Measurements from ENCODE around the gene ARHGAP23. TPM values are rescaled to one million over a fixed set of nuclear protein-coding genes. Genes with fewer than 3 reads are reported as not detected.
A peak's percentile ranks its signal among the peaks of the same experiment; 100 is the strongest.

ARHGAP23 gene
- polyA plus RNA-seq, 1 donor (not counting 4 experiments of a cell fraction or from before 2014, with no cell fraction given) = 6.1 TPM

DNA sequence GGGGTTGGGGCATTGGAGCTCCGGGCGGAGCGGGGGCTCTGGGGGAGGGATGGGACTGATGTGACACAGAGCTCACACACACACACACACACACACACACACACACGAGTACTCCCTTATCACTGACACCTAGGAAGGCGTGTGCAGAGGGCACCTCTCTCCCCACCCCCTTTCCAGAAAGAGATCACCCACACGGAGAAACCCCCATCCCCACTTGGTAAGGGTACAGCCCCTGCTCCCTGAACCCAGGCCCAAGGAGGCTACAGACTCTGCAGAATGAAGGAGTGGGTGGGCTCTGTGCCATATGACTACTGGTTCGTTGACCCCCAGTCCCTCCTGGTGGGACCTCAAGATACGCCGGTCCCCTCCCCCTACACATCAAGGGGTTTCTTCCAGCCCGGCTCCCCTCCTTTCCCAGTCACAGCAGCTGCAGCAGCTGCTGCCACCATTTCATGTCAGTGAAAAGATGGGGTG, 8.7 kb upstream of the ARHGAP23 start:
- dilution Hi-C loops (cut with MboI; ENCODE audit: extremely low pct_ligation_motif_present, low sequenced_read_pairs) = no loop called here
- TF ChIP-seq EZH2 (IDR thresholded peaks at IDR 0.05; ENCODE audit: low read length) = peak; percentile 90
- TF ChIP-seq, protein P1, sequence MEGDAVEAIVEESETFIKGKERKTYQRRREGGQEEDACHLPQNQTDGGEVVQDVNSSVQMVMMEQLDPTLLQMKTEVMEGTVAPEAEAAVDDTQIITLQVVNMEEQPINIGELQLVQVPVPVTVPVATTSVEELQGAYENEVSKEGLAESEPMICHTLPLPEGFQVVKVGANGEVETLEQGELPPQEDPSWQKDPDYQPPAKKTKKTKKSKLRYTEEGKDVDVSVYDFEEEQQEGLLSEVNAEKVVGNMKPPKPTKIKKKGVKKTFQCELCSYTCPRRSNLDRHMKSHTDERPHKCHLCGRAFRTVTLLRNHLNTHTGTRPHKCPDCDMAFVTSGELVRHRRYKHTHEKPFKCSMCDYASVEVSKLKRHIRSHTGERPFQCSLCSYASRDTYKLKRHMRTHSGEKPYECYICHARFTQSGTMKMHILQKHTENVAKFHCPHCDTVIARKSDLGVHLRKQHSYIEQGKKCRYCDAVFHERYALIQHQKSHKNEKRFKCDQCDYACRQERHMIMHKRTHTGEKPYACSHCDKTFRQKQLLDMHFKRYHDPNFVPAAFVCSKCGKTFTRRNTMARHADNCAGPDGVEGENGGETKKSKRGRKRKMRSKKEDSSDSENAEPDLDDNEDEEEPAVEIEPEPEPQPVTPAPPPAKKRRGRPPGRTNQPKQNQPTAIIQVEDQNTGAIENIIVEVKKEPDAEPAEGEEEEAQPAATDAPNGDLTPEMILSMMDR (optimal IDR thresholded peaks at IDR 0.05 in 1 of 3, IDR thresholded peaks at IDR 0.05 in 1 of 3, conservative IDR thresholded peaks at IDR 0.05 in 1 of 3; ENCODE audit: extremely low read depth in 1 of 3, insufficient read depth in 2 of 3, low read length in 3 of 3) = no peak
- no peak overlapping the region for H3K27ac ChIP-seq (ENCODE audit: control insufficient read depth, insufficient read depth, low read length)
- H3K27me3 ChIP-seq (ENCODE audit: control insufficient read depth, extremely low read depth, insufficient read depth, low read length) = peaks cover 61% of the 10 kb centered on the region
- no peak overlapping the region for H3K4me2 ChIP-seq (ENCODE audit: control insufficient read depth, extremely low read depth, insufficient read depth, low read depth, low read length)
- DNase-seq (ENCODE audit: low read depth, low spot score) (no peak), FAIRE-seq (no peak)
- H2AFZ ChIP-seq (ENCODE audit: control insufficient read depth, low read length) = no peak overlapping the region
- peaks cover 10% of the 10 kb centered on the region for H3K4me1 ChIP-seq (ENCODE audit: control insufficient read depth, extremely low read depth, insufficient read depth, low read length)
- no peak overlapping the region for H3K9ac ChIP-seq (ENCODE audit: control insufficient read depth, extremely low read depth, insufficient read depth, low read length)
- no peaks in the 10 kb centered on the region for H3K36me3 ChIP-seq (ENCODE audit: control insufficient read depth in 2 of 2, extremely low read depth in 1 of 2, insufficient read depth in 2 of 2, low read length in 2 of 2)
- no peaks in the 10 kb centered on the region for H3K9me3 ChIP-seq (ENCODE audit: control insufficient read depth, low read depth, low read length)
- no peaks in the 10 kb centered on the region for H4K20me1 ChIP-seq (ENCODE audit: control insufficient read depth, extremely low read depth, insufficient read depth, low read length)
- H3K9me1 ChIP-seq (ENCODE audit: control insufficient read depth, extremely low read depth, insufficient read depth, low read length) = no peaks in the 10 kb centered on the region
- H3K4me3 ChIP-seq (ENCODE audit: control insufficient read depth in 2 of 3, extremely low read depth in 1 of 3, insufficient read depth in 2 of 3, low read depth in 1 of 3, low read length in 3 of 3) = no peak overlapping the region
- no peaks in the 10 kb centered on the region for H3K79me2 ChIP-seq (ENCODE audit: control insufficient read depth, insufficient read depth, low read length)

DNA sequence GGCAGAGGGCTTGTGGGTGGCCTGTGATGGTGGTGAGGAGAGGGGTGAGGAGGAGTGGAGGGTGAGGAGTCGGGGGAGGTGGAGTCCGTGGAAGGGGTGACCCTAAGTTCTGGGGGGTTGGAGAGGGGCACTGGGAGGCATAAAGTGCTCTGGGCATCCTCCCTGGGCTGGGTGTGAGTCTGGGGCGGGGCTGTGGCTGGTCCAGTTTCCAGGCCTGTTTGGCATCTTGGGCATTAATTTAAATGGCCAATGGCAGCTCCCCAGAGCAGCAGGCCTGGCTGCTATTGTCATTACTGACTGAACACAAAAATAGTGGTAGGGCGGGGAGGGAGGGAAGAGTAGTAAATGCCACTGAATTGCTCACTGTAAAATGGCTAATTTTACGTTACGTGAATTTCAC, 7.7 kb upstream of the ARHGAP23 start:
- no peak for FAIRE-seq
- H3K9me3 ChIP-seq (ENCODE audit: control insufficient read depth, low read depth, low read length) = no peaks in the 10 kb centered on the region
- H3K9me1 ChIP-seq (ENCODE audit: control insufficient read depth, extremely low read depth, insufficient read depth, low read length) = no peaks in the 10 kb centered on the region
- H3K4me2 ChIP-seq (ENCODE audit: control insufficient read depth, extremely low read depth, insufficient read depth, low read depth, low read length) = no peak overlapping the region
- TF ChIP-seq, protein P1 (optimal IDR thresholded peaks at IDR 0.05 in 1 of 3, IDR thresholded peaks at IDR 0.05 in 1 of 3, conservative IDR thresholded peaks at IDR 0.05 in 1 of 3; ENCODE audit: extremely low read depth in 1 of 3, insufficient read depth in 2 of 3, low read length in 3 of 3) = no peak
- no peaks in the 10 kb centered on the region for H4K20me1 ChIP-seq (ENCODE audit: control insufficient read depth, extremely low read depth, insufficient read depth, low read length)
- H2AFZ ChIP-seq (ENCODE audit: control insufficient read depth, low read length) = no peak overlapping the region
- H3K36me3 ChIP-seq (ENCODE audit: control insufficient read depth in 2 of 2, extremely low read depth in 1 of 2, insufficient read depth in 2 of 2, low read length in 2 of 2) = no peaks in the 10 kb centered on the region
- no peak overlapping the region for H3K4me3 ChIP-seq (ENCODE audit: control insufficient read depth in 2 of 3, extremely low read depth in 1 of 3, insufficient read depth in 2 of 3, low read depth in 1 of 3, low read length in 3 of 3)
- H3K27me3 ChIP-seq (ENCODE audit: control insufficient read depth, extremely low read depth, insufficient read depth, low read length) = peaks cover 61% of the 10 kb centered on the region
- DNase-seq (ENCODE audit: low read depth, low spot score) = no peak
- no peaks in the 10 kb centered on the region for H3K79me2 ChIP-seq (ENCODE audit: control insufficient read depth, insufficient read depth, low read length)
- dilution Hi-C loops (cut with MboI; ENCODE audit: extremely low pct_ligation_motif_present, low sequenced_read_pairs) = no loop called here
- H3K9ac ChIP-seq (ENCODE audit: control insufficient read depth, extremely low read depth, insufficient read depth, low read length) = no peak overlapping the region
- no peak overlapping the region for H3K27ac ChIP-seq (ENCODE audit: control insufficient read depth, insufficient read depth, low read length)
- peaks cover 2% of the 10 kb centered on the region for H3K4me1 ChIP-seq (ENCODE audit: control insufficient read depth, extremely low read depth, insufficient read depth, low read length)

All from keratinocyte (primary cell).